Measurements from ENCODE around the gene CAGE1. TPM values are rescaled to one million over a fixed set of nuclear protein-coding genes. Genes with fewer than 3 reads are reported as not detected.
"Not testable (repeated sequence)": the region's sequence is repeated elsewhere in the genome, so short reads cannot be mapped to it uniquely, and the experiment has no call there.

CAGE1 gene
- total RNA-seq, 1 donor from 2014 or later: not detected

GRCh38 chr6:7410851-7411250, 21.3 kb upstream of the CAGE1 start:
- no peak for DNase-seq (ENCODE audit: low spot score)

- no peak for DNase-seq (ENCODE audit: low spot score)
Measured at GRCh38 chr6:7409740-7410139, 20.2 kb upstream of the CAGE1 start.

- DNase-seq (ENCODE audit: low spot score): no peak
Measured at GRCh38 chr6:7406743-7407142, 17.2 kb upstream of the CAGE1 start.

DNA sequence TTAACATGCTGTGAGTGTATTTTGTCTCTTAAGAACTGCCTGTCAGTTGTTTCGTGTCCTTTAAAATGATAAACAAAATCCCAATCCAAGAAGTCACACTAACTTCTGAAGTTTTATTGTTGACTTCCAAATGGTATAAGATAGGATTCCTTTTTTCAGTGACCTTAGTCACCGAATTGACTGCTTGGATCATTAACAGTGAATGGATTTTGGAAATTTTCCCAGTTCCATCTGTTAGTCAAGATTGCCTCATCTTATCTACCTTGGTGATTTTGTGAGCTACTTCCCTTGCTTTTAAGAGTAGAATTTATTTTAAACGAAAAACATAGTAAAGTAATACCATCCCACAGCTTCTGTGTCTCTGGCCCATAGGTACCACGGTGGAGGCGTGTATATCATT, 15.0 kb upstream of the CAGE1 start:
- DNase-seq (ENCODE audit: low spot score): no peak

GRCh38 chr6:7402716-7403115, 13.2 kb upstream of the CAGE1 start:
- no peak for DNase-seq (ENCODE audit: low spot score)

GRCh38 chr6:7401075-7401474, 11.5 kb upstream of the CAGE1 start:
- no peak for DNase-seq (ENCODE audit: low spot score)

DNA sequence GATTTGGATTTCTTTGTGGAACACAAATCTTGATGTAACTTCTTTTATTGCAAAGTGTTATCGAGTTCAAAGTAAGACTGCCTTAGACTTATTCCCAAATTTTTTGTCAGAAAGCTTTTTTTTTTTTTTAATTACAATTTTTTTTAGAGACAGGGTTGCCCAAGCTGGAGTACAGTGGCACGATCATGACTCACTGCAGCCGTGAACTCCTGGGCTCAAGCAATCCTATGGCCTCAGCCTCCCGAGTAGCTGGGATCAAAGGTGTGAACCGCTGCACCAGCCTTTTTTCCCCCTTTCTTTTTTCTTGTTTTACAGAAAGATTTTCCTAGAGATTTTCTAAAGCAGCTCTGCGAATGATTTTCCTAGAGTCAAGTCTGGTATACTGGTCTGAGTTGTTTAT, 2.9 kb upstream of the CAGE1 start:
- DNase-seq (ENCODE audit: low spot score): no peak

- DNase-seq (ENCODE audit: low spot score): no peak
Measured at GRCh38 chr6:7391151-7391550, 1.6 kb upstream of the CAGE1 start.

DNA sequence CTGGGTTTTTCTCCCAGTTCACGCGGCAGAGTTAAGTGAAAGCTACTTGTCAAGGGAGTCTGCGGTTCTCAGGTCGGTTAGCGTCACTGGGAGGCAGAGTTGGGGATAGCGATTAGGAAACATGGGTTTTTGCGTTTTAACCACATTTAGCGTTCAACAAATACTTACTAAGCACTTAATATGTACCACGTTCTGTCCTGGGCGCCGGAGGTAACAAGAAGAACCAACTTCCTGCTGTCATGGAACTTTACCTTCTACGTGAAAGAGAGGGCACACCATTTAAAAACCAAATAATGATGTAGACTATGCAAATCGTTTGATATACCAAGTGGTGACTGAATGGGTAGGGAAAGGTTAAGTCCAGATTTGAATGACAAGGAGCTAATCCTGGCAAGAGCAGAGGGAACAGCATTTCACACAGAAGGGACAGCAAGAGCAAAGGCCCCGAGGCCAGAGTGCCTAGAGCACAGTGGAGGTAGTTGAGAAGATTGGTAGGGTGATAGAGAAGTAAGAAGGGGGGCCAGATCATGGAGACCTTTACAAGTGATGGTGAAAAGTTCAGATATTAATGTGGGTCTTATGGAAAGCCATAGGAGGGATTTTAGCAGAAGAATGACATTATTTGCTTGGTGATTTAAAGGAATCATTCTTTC, 810 bp upstream of the CAGE1 start:
- no peak for DNase-seq (ENCODE audit: low spot score)

DNA sequence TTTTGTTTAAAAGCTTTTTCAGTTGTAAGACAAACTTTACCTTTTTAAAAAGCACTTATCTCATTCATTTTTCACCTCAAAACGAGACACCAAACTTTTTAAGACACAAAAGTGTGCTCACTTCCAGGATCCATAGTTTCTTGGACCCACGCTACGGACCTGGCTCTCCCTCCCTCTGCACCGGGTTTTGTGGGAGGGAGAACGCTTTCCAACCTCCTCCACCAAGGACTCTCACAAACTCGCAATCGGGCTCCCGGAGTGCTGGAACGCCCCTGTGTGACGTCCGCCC, 436 bp downstream of the CAGE1 start:
- no peak for DNase-seq (ENCODE audit: low spot score)

- DNase-seq (ENCODE audit: low spot score): no peak
Measured at GRCh38 chr6:7381092-7381491, 8.4 kb downstream of the CAGE1 start.

DNA sequence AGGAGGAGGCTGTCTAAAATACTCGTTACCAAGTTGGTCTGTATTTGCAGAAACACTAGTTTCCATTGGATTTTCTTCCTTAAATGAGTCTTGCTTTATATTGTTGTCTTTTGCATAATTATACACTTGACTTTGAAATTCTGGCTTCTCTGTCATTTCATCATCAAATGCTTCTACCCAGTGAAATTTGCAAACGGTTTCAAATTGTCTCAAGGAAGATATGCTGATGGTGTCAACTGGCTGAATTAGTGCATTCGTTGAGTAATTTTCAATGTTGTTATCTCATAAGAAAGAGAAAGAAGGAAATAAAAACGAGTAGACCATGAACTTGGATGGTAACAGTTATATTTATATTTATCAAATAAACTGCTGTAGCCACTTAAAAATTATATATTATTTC, 10.8 kb downstream of the CAGE1 start:
- no peak for DNase-seq (ENCODE audit: low spot score)

- DNase-seq (ENCODE audit: low spot score): no peak
Measured at GRCh38 chr6:7377961-7378360, 11.6 kb downstream of the CAGE1 start.

- DNase-seq (ENCODE audit: low spot score): no peak
Measured at GRCh38 chr6:7373739-7374138, 15.8 kb downstream of the CAGE1 start.

GRCh38 chr6:7367408-7367807, 22.1 kb downstream of the CAGE1 start:
- no peak for DNase-seq (ENCODE audit: low spot score)

DNA sequence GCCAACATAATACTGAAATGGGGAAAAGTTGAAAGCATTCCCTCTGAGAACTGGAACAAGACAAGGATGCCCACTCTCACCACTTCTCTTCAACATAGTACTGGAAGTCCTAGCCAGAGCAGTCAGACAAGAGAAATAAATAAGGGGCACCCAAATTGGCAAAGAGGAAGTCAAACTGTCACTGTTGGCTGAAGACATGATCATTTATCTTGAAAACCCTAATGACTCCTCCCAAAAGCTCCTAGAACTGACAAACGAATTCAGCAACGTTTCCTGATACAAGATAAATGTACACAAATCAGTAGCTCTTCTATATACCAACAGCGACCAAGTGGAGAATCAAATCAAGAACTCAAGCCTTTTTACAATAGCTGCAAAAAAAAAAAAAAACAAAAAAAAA, 37.6 kb downstream of the CAGE1 start:
- not testable (repeated sequence) for DNase-seq (ENCODE audit: low spot score)

DNA sequence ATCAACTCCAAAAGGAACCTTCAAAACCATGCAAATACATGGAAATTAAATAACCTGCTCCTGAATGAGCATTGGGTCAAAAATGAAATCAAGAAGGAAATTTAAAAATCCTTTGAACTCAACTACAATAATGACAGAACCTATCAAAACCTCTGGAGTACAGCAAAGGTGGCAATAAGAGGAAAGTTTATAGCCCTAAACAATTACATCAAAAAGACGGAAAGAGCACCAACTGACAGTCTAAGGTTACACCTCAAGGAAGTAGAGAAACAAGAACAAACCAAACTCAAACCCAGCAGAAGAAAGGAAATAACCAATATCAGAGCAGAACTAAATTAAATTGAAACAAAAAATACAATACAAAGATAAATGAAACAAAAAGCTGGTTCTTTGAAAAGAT, 39.0 kb downstream of the CAGE1 start:
- not testable (repeated sequence) for DNase-seq (ENCODE audit: low spot score)

GRCh38 chr6:7347551-7347997, 42.0 kb downstream of the CAGE1 start:
- DNase-seq (ENCODE audit: low spot score): not testable (repeated sequence)

- not testable (repeated sequence) for DNase-seq (ENCODE audit: low spot score)
Measured at GRCh38 chr6:7344773-7345450, 44.6 kb downstream of the CAGE1 start.

GRCh38 chr6:7343546-7344475, 45.7 kb downstream of the CAGE1 start:
- DNase-seq (ENCODE audit: low spot score): no peak

- DNase-seq (ENCODE audit: low spot score): no peak
Measured at GRCh38 chr6:7341989-7342742, 47.4 kb downstream of the CAGE1 start.
